ENCODE measurements around the gene NSL1.

Gene NSL1

DNA sequence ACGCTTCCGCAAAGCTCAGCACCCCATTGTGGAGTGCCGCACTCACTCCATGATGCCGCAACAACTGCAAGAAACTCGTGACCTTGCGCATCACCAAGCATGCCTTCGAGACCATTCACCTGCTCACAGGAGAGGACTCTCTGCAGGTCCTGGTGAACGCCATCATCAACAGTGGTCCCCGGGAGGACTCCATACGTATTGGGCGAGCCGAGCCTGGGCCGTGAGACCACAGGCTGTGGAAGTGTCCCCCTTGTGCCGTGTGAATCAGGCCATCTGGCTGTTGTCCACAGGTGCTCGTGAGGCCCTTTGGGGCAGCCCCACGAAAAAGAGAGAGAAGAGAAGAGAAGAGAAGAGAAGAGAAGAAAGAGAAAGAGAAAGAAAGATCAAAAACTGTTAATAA lies 32.6 kb upstream of the NSL1 start:
- TF ChIP-seq, protein P1, sequence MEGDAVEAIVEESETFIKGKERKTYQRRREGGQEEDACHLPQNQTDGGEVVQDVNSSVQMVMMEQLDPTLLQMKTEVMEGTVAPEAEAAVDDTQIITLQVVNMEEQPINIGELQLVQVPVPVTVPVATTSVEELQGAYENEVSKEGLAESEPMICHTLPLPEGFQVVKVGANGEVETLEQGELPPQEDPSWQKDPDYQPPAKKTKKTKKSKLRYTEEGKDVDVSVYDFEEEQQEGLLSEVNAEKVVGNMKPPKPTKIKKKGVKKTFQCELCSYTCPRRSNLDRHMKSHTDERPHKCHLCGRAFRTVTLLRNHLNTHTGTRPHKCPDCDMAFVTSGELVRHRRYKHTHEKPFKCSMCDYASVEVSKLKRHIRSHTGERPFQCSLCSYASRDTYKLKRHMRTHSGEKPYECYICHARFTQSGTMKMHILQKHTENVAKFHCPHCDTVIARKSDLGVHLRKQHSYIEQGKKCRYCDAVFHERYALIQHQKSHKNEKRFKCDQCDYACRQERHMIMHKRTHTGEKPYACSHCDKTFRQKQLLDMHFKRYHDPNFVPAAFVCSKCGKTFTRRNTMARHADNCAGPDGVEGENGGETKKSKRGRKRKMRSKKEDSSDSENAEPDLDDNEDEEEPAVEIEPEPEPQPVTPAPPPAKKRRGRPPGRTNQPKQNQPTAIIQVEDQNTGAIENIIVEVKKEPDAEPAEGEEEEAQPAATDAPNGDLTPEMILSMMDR (IDR thresholded peaks at IDR 0.05; ENCODE audit: extremely low read depth, missing control alignments), result no peak
- no peak for DNase-seq (ENCODE audit: low spot score)

DNA sequence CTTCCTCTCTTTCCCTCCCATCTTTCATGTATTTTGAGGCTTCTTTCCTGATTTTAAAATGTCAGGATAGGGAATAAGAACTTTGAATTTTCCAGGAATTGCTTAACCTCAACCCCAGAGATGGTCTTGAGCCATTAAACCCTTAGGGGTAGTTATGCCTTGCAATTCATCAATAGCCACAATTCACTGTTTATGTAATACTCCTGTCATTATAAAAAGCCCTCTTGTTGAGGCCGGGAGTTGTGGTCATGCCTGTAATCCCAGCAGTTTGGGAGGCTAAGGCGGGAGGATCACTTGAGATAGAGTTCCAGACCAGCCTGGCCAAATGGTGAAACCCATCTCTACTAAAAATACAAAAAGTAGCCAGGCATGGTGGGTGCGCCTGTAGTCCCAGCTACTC lies 31.4 kb upstream of the NSL1 start:
- TF ChIP-seq, protein P1 (IDR thresholded peaks at IDR 0.05; ENCODE audit: extremely low read depth, missing control alignments), result no peak
- no peak for DNase-seq (ENCODE audit: low spot score)

GRCh38 chr1:212820969-212821368 lies 29.4 kb upstream of the NSL1 start:
- TF ChIP-seq, protein P1 (IDR thresholded peaks at IDR 0.05; ENCODE audit: extremely low read depth, missing control alignments), result no peak
- DNase-seq (ENCODE audit: low spot score), result no peak

- TF ChIP-seq, protein P1 (IDR thresholded peaks at IDR 0.05; ENCODE audit: extremely low read depth, missing control alignments), result no peak
- peak; percentile 52 for DNase-seq (ENCODE audit: low spot score)
Observed at GRCh38 chr1:212819726-212820125, 28.1 kb upstream of the NSL1 start.

- DNase-seq (ENCODE audit: low spot score), result no peak
- TF ChIP-seq, protein P1 (IDR thresholded peaks at IDR 0.05; ENCODE audit: extremely low read depth, missing control alignments), result no peak
Observed at GRCh38 chr1:212816567-212817278, 25.1 kb upstream of the NSL1 start.

- TF ChIP-seq, protein P1 (IDR thresholded peaks at IDR 0.05; ENCODE audit: extremely low read depth, missing control alignments), result peak; percentile 14
- DNase-seq (ENCODE audit: low spot score), result no peak
Observed at GRCh38 chr1:212814537-212815334, 23.2 kb upstream of the NSL1 start.

DNA sequence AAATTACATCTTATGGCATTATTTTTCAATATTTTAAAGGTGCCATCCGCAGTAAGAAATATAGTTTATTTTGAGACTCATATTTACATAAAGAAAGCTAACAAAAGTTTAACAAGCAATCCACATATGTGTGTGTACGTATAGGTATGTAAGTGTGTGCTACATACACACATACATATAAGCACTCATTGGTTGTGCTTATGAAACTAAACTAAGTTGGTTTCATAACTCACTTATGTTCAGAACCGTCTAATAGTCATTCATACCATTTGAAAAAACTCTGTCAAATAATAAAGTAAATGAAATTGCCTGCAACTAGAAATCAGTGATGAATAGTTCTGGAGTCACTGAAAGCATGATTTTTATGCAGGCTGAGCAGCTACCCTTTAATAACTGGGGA lies 14.2 kb upstream of the NSL1 start:
- DNase-seq (ENCODE audit: low spot score), result no peak
- TF ChIP-seq, protein P1 (IDR thresholded peaks at IDR 0.05; ENCODE audit: extremely low read depth, missing control alignments), result no peak

Data from GM20000 (cell line).